H1 (cell line): ENCODE measurements around the gene PRKCH. TPM values are rescaled to one million over a fixed set of nuclear protein-coding genes. Genes with fewer than 3 reads are reported as not detected.

Experiments
- CTCF ChIA-PET: fragments of 300-600 bp; sonication (Branson Sonifier 250); formaldehyde crosslinking; loops from one replicate; lab custom pipeline; 2021; ENCODE audit not compliant: partially characterized antibody; lab: Charles Lee
- POLR2A ChIA-PET: fragments of 300-600 bp; sonication (Branson Sonifier 250); formaldehyde crosslinking; loops from one replicate; lab custom pipeline; 2021; ENCODE audit warnings: inconsistent platforms; ENCODE audit not compliant: partially characterized antibody; lab: Charles Lee
- DNase-seq, 2 experiments: peaks; one replicate each; pipeline versions ENCODE4 v3.0.0 to v3.0.0-alpha.2; 2010 to 2022; ENCODE audit warnings: low spot score in 2 of 2, low read depth in 1 of 2, mixed read lengths in 1 of 2
- FAIRE-seq: peaks from 2 replicates; lab custom pipeline; 2011; peaks lifted over from hg19 to GRCh38; lab: Jason Lieb, UNC
- H2AFZ ChIP-seq: 2 replicates; pipeline ENCODE4 v1.8.1; 2012; ENCODE audit warnings: low read length, inconsistent platforms
- H2AK5ac ChIP-seq: 2 replicates; pipeline ENCODE4 v1.6.1; 2013; ENCODE audit warnings: low read depth, low read length
- H2BK120ac ChIP-seq: replicated peaks from 2 replicates; pipeline ENCODE3; 2013; ENCODE audit warnings: low read depth, low read length, inconsistent platforms
- H2BK12ac ChIP-seq: 2 replicates; pipeline ENCODE4 v1.6.1; 2013; ENCODE audit warnings: low read depth, low read length
- H2BK15ac ChIP-seq: 2 replicates; pipeline ENCODE4 v1.6.1; 2013; ENCODE audit warnings: low read length
- H2BK20ac ChIP-seq: 2 replicates; pipeline ENCODE4 v1.6.1; 2013; ENCODE audit warnings: low read length
- H2BK5ac ChIP-seq: 2 replicates; pipeline ENCODE4 v1.6.1; 2013; ENCODE audit warnings: low read depth, low read length
- H3K14ac ChIP-seq: 2 replicates; pipeline ENCODE4 v1.6.1; 2013; ENCODE audit warnings: inconsistent platforms; ENCODE audit not compliant: insufficient read length
- H3K18ac ChIP-seq: 2 replicates; pipeline ENCODE4 v1.6.1; 2013; ENCODE audit warnings: low read length; ENCODE audit errors: extremely low read depth
- H3K23ac ChIP-seq: 2 replicates; pipeline ENCODE4 v1.6.1; 2013; ENCODE audit warnings: inconsistent platforms; ENCODE audit not compliant: insufficient read length
- H3K23me2 ChIP-seq: 2 replicates; pipeline ENCODE4 v1.6.1; 2013; ENCODE audit warnings: low read depth, low read length
- H3K27ac ChIP-seq: 2 replicates; pipeline ENCODE4 v1.6.1; 2011; ENCODE audit warnings: low read depth, low read length, inconsistent platforms
- H3K27me3 ChIP-seq, 4 experiments: replicated peaks in 1 of 4; 1 replicate in 1 of 4; 2 replicates in 3 of 4; pipeline versions ENCODE4 v1.6.1 to v1.8.1; 2011 to 2013; ENCODE audit warnings: low read length in 3 of 4, mild to moderate bottlenecking in 3 of 4, inconsistent platforms in 2 of 4, mixed read lengths in 2 of 4, moderate library complexity in 1 of 4; ENCODE audit not compliant: control insufficient read depth in 3 of 4, insufficient read depth in 3 of 4; ENCODE audit errors: extremely low read depth in 1 of 4
- H3K36me3 ChIP-seq, 4 experiments: 2 replicates each; pipeline versions ENCODE4 v1.6.1 to v1.8.1; 2011 to 2013; ENCODE audit warnings: mild to moderate bottlenecking in 4 of 4, low read length in 3 of 4, moderate library complexity in 2 of 4, control low read depth in 1 of 4, inconsistent platforms in 1 of 4; ENCODE audit not compliant: insufficient read depth in 4 of 4, control insufficient read depth in 2 of 4
- H3K4ac ChIP-seq: replicated peaks from 2 replicates; pipeline ENCODE3; 2013; ENCODE audit warnings: low read length, low read depth, mixed read lengths, inconsistent platforms; ENCODE audit not compliant: insufficient read length
- H3K4me1 ChIP-seq, 4 experiments: replicated peaks in 1 of 4; 1 replicate in 1 of 4; 2 replicates in 3 of 4; pipeline versions ENCODE4 v1.6.1 to v1.8.1; 2011 to 2013; ENCODE audit warnings: low read length in 3 of 4, inconsistent platforms in 2 of 4, mixed read lengths in 1 of 4; ENCODE audit not compliant: insufficient read depth in 4 of 4, control insufficient read depth in 3 of 4
- H3K4me2 ChIP-seq, 2 experiments: 2 replicates each; pipeline versions ENCODE4 v1.6.1 to v1.8.1; 2011 to 2013; ENCODE audit warnings: low read depth in 2 of 2, low read length in 2 of 2, control low read depth in 1 of 2, inconsistent platforms in 1 of 2, mild to moderate bottlenecking in 1 of 2; ENCODE audit not compliant: insufficient read depth in 1 of 2
- H3K4me3 ChIP-seq, 4 experiments: fragments of 200-600, 300-600 bp in 1 of 4; sonication (generic), shearing (Covaris generic), sonication (Bioruptor Twin) in 1 of 4; 2 replicates each; pipeline versions ENCODE4 v1.5.1 to v1.8.1; 2011 to 2016; ENCODE audit warnings: low read length in 4 of 4, low read depth in 3 of 4, control low read depth in 2 of 4, inconsistent platforms in 2 of 4, mild to moderate bottlenecking in 2 of 4, mixed read lengths in 1 of 4, moderate library complexity in 1 of 4; ENCODE audit not compliant: insufficient read depth in 2 of 4; ENCODE audit errors: extremely low read depth in 1 of 4
- H3K56ac ChIP-seq: replicated peaks from 2 replicates; pipeline ENCODE3; 2013; ENCODE audit warnings: low read depth, mild to moderate bottlenecking, mixed read lengths, low read length, inconsistent platforms; ENCODE audit not compliant: insufficient read length
- H3K79me1 ChIP-seq: 2 replicates; pipeline ENCODE4 v1.6.1; 2013; ENCODE audit warnings: low read depth, low read length, control low read depth
- H3K79me2 ChIP-seq, 2 experiments: 2 replicates each; pipeline versions ENCODE4 v1.6.1 to v1.8.1; 2012 to 2013; ENCODE audit warnings: low read length in 2 of 2, mild to moderate bottlenecking in 2 of 2, inconsistent platforms in 1 of 2; ENCODE audit not compliant: insufficient read depth in 2 of 2, control insufficient read depth in 1 of 2
- H3K9ac ChIP-seq, 4 experiments: replicated peaks in 1 of 4; 1 replicate in 1 of 4; 2 replicates in 3 of 4; pipeline versions ENCODE4 v1.6.1 to v1.8.1; 2011 to 2013; ENCODE audit warnings: low read depth in 3 of 4, low read length in 3 of 4, control low read depth in 2 of 4, mild to moderate bottlenecking in 2 of 4, moderate library complexity in 2 of 4, inconsistent platforms in 1 of 4; ENCODE audit errors: extremely low read depth in 1 of 4
- H3K9me3 ChIP-seq, 2 experiments: 2 replicates each; pipeline versions ENCODE4 v1.6.1 to v1.8.1; 2012 to 2013; ENCODE audit warnings: mild to moderate bottlenecking in 2 of 2, moderate library complexity in 2 of 2, control low read depth in 1 of 2, inconsistent platforms in 1 of 2, low read depth in 1 of 2, low read length in 1 of 2, mixed read lengths in 1 of 2; ENCODE audit not compliant: insufficient read depth in 2 of 2
- H4K20me1 ChIP-seq, 2 experiments: replicated peaks in 1 of 2; 2 replicates each; pipeline versions ENCODE3 to v1.8.1; 2011 to 2013; ENCODE audit warnings: inconsistent platforms in 2 of 2, low read length in 2 of 2, mild to moderate bottlenecking in 1 of 2; ENCODE audit not compliant: insufficient read depth in 2 of 2, control insufficient read depth in 1 of 2
- H4K5ac ChIP-seq: 2 replicates; pipeline ENCODE4 v1.6.1; 2013; ENCODE audit warnings: low read length, low read depth, mixed read lengths, inconsistent platforms; ENCODE audit not compliant: insufficient read length
- H4K8ac ChIP-seq: 2 replicates; pipeline ENCODE4 v1.8.0; 2013; ENCODE audit warnings: mild to moderate bottlenecking, moderate library complexity, low read length, inconsistent platforms; ENCODE audit not compliant: insufficient read depth; ENCODE audit errors: extremely low read depth
- H4K91ac ChIP-seq: replicated peaks from 2 replicates; pipeline ENCODE3; 2013; ENCODE audit warnings: low read length, mixed read lengths, inconsistent platforms; ENCODE audit not compliant: insufficient read length
- BACH1 ChIP-seq: IDR thresholded peaks from 2 replicates; pipeline ENCODE4 v1.6.1; 2012; ENCODE audit warnings: low read length, improper control_type of control experiment
- CBX8 ChIP-seq: fragments of 300-800, 300-1000 bp; sonication (generic); IDR thresholded peaks from 2 replicates; pipeline ENCODE4 v1.7.1; 2016; ENCODE audit warnings: low read depth, low read length, borderline replicate concordance
- CTCF ChIP-seq, 3 experiments: IDR thresholded peaks; 1 replicate in 2 of 3; 2 replicates in 1 of 3; pipeline versions ENCODE4 v1.5.1 to v1.6.1; 2011; ENCODE audit warnings: low read length in 3 of 3, mild to moderate bottlenecking in 3 of 3, inconsistent platforms in 2 of 3, low read depth in 1 of 3, moderate library complexity in 1 of 3; ENCODE audit not compliant: insufficient read depth in 1 of 3; ENCODE audit errors: control extremely low read depth in 1 of 3
- HDAC2 ChIP-seq, 2 experiments: fragments of 300-600 bp in 1 of 2; sonication (generic) in 1 of 2; IDR thresholded peaks; 2 replicates each; pipeline ENCODE4 v1.6.1; 2011 to 2012; ENCODE audit warnings: low read depth in 2 of 2, low read length in 2 of 2, mild to moderate bottlenecking in 2 of 2, moderate library complexity in 2 of 2, borderline replicate concordance in 1 of 2, inconsistent platforms in 1 of 2
- HDAC6 ChIP-seq: IDR thresholded peaks from one replicate; pipeline ENCODE4 v1.7.1; 2012; ENCODE audit warnings: low read depth, mild to moderate bottlenecking, inconsistent platforms, low read length, moderate library complexity
- KDM5A ChIP-seq: fragments of 200-600 bp; IDR thresholded peaks from 2 replicates; pipeline ENCODE4 v1.7.1; 2012; ENCODE audit warnings: mild to moderate bottlenecking, low read length, inconsistent platforms, mixed read lengths
- POLR2A ChIP-seq, 2 experiments: IDR thresholded peaks; 1 replicate in 1 of 2; 2 replicates in 1 of 2; pipeline ENCODE4 v1.6.1; 2011; ENCODE audit warnings: low read depth in 2 of 2, low read length in 2 of 2, mild to moderate bottlenecking in 2 of 2; ENCODE audit errors: control extremely low read depth in 1 of 2
- POLR2AphosphoS5 ChIP-seq: IDR thresholded peaks from 2 replicates; pipeline ENCODE4 v1.6.1; 2011; ENCODE audit warnings: low read depth, low read length
- RAD21 ChIP-seq, 2 experiments: IDR thresholded peaks in 1 of 2; conservative IDR thresholded peaks in 1 of 2; 2 replicates each; pipeline ENCODE4 v1.6.1; 2011; ENCODE audit warnings: low read depth in 2 of 2, low read length in 2 of 2, improper control_type of control experiment in 1 of 2, inconsistent platforms in 1 of 2, mild to moderate bottlenecking in 1 of 2, moderate library complexity in 1 of 2
- SIX5 ChIP-seq: IDR thresholded peaks from 2 replicates; pipeline ENCODE4 v1.6.1; 2011; ENCODE audit warnings: mild to moderate bottlenecking, low read depth, low read length
- TEAD4 ChIP-seq: IDR thresholded peaks from 2 replicates; pipeline ENCODE4 v1.6.1; 2012; ENCODE audit warnings: low read depth, low read length, inconsistent platforms, mixed read lengths
- WGBS, 2 experiments: shearing (Covaris generic) in 1 of 2; methylation state at CpG; one replicate each; pipeline versions ENCODE4 v1.1.6 to v1.1.7; 2013 to 2015; ENCODE audit warnings: low lambda C conversion rate in 2 of 2, mixed read lengths in 2 of 2, inconsistent platforms in 1 of 2, low coverage in 1 of 2, missing lambda C conversion rate in 1 of 2; ENCODE audit not compliant: insufficient replicate concordance in 2 of 2, insufficient coverage in 1 of 2, insufficient read length in 1 of 2; ENCODE audit errors: extremely low coverage in 1 of 2, missing lambda C conversion rate in 1 of 2; 5-methylcytosine and 5-hydroxymethylcytosine counted together
- polyA plus RNA-seq, 7 experiments: library from polyadenylated mRNA; depleted of rRNA in 3 of 7; stranded (reverse) in 5 of 7; unstranded in 2 of 7; fragments of >200 nt in 5 of 7; fragments of 200-250 nt in 2 of 7; gene quantifications; 1 replicate in 5 of 7; 2 replicates in 1 of 7; 4 replicates in 1 of 7; pipeline versions ENCODE4 v1.2.1 to v1.2.3, GENCODE V29; 2011 to 2013; ENCODE audit warnings: missing spikeins in 2 of 7, mixed read lengths in 2 of 7
- total RNA-seq: library from RNA; stranded (reverse); fragmentation: NEBNext Ultra II Directional; extraction: Animal tissue kit (Norgen Biotek cat#: 25700); gene quantifications from 2 replicates; pipeline ENCODE4 v1.2.1, GENCODE V29; 2021

Gene PRKCH
- total and polyA plus RNA-seq, 2 of the 8 experiments (the other 6 are each of a cell fraction or from before 2014, with no cell fraction given), result 6.4 to 7.0 TPM

- no peak overlapping the region; the same call in 1 of the 2 replicates for H2BK12ac ChIP-seq
- no peak overlapping the region for H4K91ac ChIP-seq
- H3K9me3 ChIP-seq, result no peaks in the 10 kb centered on the region
- WGBS, 2 experiments, result 88% methylated on average over 2 of the region's 2 CpGs; no CpG with 5 or more reads in 1 of the 2 experiments
- no peaks in the 10 kb centered on the region for H4K20me1 ChIP-seq
- H3K14ac ChIP-seq, result no peak overlapping the region
- peaks cover 3 to 16% (median 9%) of the 10 kb centered on the region in 4 experiments for H3K4me1 ChIP-seq
- H3K23me2 ChIP-seq, result no peaks in the 10 kb centered on the region
- no peak overlapping the region for H3K9ac ChIP-seq
- H4K8ac ChIP-seq, result no peak overlapping the region
- POLR2A ChIA-PET, result interaction anchor here (1.5 kb wide), 2 partner anchors 9 to 138 kb away, joined by 4 read pairs; partner anchors contain the start of gene HIF1A
- no peak overlapping the region for H4K5ac ChIP-seq
- DNase-seq (no peak), FAIRE-seq (no peak)
- no peak overlapping the region for H2AFZ ChIP-seq
- H3K79me2 ChIP-seq, result no peaks in the 10 kb centered on the region
- H3K4ac ChIP-seq, result no peak overlapping the region
- no peak overlapping the region for H2BK5ac ChIP-seq
- no peak overlapping the region for H3K27ac ChIP-seq
- no peak overlapping the region for H2BK15ac ChIP-seq
- H3K4me2 ChIP-seq, result no peak overlapping the region
- no peak for TF ChIP-seq POLR2A (IDR thresholded peaks at IDR 0.05; ENCODE audit: control extremely low read depth in 1 of 2, low read depth in 2 of 2, low read length in 2 of 2)
- TF ChIP-seq HDAC2 (IDR thresholded peaks at IDR 0.05; ENCODE audit: borderline replicate concordance in 1 of 2, low read depth in 2 of 2, low read length in 2 of 2), result no peak
- TF ChIP-seq CBX8, result no peak
- TF ChIP-seq HDAC6, result no peak
- TF ChIP-seq CTCF (IDR thresholded peaks at IDR 0.05; ENCODE audit: control extremely low read depth in 1 of 3, insufficient read depth in 1 of 3, low read depth in 1 of 3, low read length in 3 of 3), result no peak
- TF ChIP-seq RAD21 (IDR thresholded peaks at IDR 0.05 in 1 of 2, conservative IDR thresholded peaks at IDR 0.05 in 1 of 2; ENCODE audit: low read depth in 2 of 2, low read length in 2 of 2), result no peak
- TF ChIP-seq POLR2AphosphoS5, result no peak
- TF ChIP-seq KDM5A, result no peak
- no peak for TF ChIP-seq BACH1
- TF ChIP-seq TEAD4, result no peak
- no peak for TF ChIP-seq SIX5
- H2BK20ac ChIP-seq, result no peak overlapping the region
- CTCF ChIA-PET, result interaction anchor here (0.7 to 4.4 kb wide), 3 partner anchors 12 to 280 kb away, joined by 3 to 22 read pairs (median 3); no protein-coding TSS in a partner anchor
- no peaks in the 10 kb centered on the region for H3K36me3 ChIP-seq
- H3K27me3 ChIP-seq, result no peaks in the 10 kb centered on the region; a peak in 1 of 7 replicates
- H2BK120ac ChIP-seq, result no peak overlapping the region
- peak overlapping the region; percentile 67; the same call in 1 of the 2 replicates for H2AK5ac ChIP-seq
- H3K4me3 ChIP-seq, result no peak overlapping the region
- H3K18ac ChIP-seq, result no peak overlapping the region
- no peak overlapping the region for H3K56ac ChIP-seq
- H3K23ac ChIP-seq, result no peak overlapping the region
- no peaks in the 10 kb centered on the region; the same call in 1 of the 2 replicates for H3K79me1 ChIP-seq
Measured at GRCh38 chr14:61557262-61557661, 235.9 kb downstream of the PRKCH start.
